Measurements from ENCODE around the gene TBC1D5.
A peak's percentile ranks its signal among the peaks of the same experiment; 100 is the strongest.

TBC1D5 gene

GRCh38 chr3:17266846-17267245 lies 475.6 kb downstream of the TBC1D5 start:
- DNase-seq: no peak

- no peak for DNase-seq
Observed at GRCh38 chr3:17261627-17262369, 480.6 kb downstream of the TBC1D5 start.

DNA sequence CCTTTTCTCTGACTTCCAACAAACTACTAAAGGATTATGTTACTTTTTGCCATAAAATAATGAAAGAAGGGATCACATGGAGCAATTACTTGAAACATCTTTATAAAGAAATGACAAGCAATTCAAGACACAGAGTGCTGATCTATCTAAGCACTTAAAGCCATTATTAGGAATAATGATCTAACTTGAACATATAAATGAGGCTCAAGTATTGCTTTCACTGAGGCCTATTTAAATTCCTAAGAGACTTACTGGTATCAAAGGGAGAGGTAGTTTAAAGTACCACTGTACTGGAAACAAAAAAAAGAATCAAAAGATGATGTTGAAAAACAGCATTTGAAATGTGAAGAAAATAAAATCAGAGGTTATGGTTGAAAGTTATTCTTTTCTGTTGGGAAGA lies 482.2 kb downstream of the TBC1D5 start:
- no peak for DNase-seq

GRCh38 chr3:17259685-17260084 lies 482.7 kb downstream of the TBC1D5 start:
- no peak for DNase-seq

GRCh38 chr3:17258823-17259436 lies 483.5 kb downstream of the TBC1D5 start:
- no peak for DNase-seq

GRCh38 chr3:17257269-17257668 lies 485.2 kb downstream of the TBC1D5 start:
- no peak for DNase-seq

DNA sequence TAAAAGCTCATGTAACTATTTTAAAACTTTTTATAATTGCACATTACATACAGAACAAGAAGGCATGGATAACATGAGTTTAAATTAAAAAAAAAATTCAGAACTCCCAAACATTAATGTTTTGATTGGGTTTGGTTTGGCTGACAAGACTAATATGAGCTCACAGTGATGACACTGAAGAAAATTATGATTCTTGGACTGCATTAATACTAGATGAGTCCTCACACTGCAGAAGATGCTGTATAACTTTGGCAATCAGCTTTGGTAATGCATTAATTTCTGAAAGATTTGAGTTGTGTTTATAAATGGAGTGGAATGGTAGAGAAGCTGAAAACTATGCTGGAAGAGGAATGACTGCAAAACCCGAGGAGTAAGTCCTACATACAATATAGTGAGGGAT lies 498.8 kb downstream of the TBC1D5 start:
- DNase-seq: no peak

GRCh38 chr3:17239417-17239816 lies 503.0 kb downstream of the TBC1D5 start:
- DNase-seq: no peak

DNA sequence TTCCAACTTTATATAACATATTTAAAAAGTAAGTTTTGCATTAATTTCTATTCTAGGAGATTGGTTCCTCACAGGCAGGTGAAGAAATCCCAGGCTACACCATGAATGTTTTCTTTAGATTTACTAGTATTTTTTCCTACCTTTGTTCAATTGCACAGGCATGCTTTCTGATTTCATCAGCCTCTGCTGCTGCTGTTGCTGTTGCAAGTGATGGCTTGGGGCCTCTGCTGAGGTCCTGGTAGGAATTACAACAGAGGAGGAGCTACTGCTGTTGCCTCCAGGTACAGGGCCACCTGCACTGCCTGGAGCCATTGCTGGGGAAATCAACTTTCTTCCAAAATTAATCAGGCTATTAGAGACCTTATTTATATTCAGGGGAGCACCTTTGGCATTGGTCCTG lies 504.4 kb downstream of the TBC1D5 start:
- DNase-seq: no peak

DNA sequence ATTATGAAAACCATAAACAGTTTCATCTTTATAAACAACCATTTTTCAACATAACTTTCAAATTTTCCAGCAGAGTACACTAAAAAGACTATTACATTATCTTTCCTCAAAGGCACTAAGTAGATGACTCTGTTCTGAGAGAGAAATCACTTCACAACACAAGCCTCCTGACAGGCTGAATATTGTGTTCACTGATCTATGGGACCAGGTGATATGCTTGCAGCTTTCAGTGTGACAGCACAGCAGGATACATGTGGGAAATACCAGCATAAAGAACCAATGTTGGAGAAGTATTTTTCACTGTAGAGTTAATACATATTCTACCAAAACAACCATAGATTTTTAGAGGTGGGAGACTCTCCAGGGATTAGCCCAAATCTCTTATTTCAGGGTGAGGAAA lies 507.1 kb downstream of the TBC1D5 start:
- DNase-seq: no peak

DNA sequence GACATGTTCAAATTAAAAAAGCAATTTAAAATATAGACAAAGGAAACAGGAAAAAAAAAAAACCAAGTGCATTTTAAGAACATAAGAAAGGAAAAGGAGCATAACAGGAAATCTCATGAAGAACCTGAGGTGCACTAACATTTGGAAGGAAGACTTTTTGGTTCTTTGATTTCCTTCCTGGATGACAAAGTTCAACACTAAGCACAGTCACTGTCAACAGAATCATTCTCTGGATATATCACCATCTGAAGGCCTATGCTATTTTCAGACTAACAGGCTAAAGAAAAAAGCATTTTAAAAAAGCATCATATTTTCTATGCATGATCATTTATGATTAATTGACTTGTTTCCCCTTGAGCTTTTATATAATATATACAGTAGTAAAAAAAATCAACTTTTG lies 508.0 kb downstream of the TBC1D5 start:
- no peak for DNase-seq

DNA sequence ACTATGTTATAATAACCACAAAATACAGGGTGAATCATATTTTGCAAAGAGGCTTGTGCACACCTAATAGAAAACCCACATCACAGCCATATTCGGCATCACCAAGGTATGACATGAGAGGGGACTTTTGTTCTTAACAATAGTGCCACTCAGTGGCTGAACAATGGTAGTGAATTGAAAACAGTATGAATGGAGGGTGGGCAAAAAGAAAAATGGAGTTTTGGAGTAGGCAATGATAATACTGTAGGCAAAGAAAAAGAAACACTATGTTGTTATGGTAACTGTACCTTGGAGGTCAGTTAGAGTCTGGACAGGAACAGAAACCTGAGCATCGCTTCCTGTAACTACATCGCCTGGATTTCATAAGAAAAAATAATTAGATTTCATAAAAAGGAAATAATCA lies 509.0 kb downstream of the TBC1D5 start:
- peak; percentile 36 for DNase-seq

- DNase-seq: no peak
Observed at GRCh38 chr3:17232442-17232841, 510.0 kb downstream of the TBC1D5 start.

DNA sequence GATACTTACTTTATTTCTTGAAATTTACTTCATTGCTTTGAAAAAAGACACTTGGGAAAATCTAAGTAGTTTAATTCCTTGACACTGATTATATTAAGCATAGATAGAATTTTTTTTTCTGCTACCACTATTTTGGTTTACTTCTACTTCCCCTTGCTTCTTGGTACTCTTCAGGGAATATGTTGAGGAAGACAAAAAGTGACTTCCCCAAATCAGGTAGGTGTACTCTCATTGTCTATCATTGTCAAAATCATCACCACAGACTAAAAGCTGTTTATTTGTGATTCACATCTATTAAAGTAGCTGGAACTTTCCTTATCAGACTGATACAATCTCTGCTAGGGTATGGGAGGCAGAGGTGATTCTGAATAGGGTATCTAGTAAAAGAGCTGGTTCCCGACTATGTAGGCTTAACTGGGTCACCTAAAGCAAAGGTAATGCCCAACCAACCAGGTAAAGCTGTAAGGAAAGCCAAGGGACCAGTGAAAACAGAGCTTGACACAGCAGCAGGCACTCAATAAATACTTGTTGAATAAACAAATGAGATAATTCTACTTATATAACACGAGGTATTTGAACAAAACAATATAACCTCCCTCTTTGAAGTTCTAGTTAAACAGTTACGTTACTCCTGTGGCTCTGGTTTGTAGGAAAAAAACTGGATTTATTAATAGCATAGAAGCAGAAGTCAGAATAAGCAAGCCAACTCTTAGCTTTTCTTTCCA lies 510.7 kb downstream of the TBC1D5 start:
- DNase-seq: peak; percentile 39

GRCh38 chr3:17227472-17227871 lies 515.0 kb downstream of the TBC1D5 start:
- no peak for DNase-seq

DNA sequence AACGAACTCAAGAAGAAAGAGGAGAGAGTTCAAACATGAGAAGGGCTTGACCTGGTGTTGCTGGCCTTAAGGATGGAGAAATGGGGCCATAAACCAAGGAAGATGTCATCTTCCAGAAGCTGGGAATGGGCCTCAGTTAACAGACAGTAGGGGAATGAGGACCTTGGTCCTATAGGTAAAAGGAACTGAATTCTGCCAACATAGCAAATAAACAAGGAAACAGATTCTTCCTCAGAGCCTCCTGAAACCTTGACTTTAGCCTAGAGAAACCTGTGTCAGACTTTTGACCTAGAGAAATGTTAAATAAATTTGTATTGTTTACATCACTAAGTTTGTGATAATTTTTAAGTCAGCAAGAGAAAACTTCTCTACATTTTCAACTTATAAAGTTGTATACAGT lies 520.9 kb downstream of the TBC1D5 start:
- DNase-seq: no peak

- DNase-seq: no peak
Observed at GRCh38 chr3:17219593-17219992, 522.8 kb downstream of the TBC1D5 start.

DNA sequence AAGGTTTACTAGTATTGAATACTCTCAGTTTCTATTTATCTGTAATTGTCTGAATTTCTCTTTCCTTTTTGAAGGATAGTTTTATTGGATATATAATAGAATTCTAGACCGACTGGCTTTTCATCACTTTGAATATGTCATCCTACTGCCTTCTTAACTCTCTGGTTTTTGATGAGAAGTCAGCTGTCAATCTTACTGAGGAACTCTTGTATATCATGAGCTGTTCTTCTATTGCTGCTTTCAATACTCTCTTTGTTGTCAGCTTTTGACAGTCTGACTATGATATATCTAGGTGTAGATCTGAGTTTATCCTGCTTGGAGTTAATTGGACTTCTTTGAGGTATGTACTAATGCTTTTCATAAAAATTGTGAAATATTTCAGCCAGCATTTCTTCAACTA lies 523.8 kb downstream of the TBC1D5 start:
- no peak for DNase-seq

DNA sequence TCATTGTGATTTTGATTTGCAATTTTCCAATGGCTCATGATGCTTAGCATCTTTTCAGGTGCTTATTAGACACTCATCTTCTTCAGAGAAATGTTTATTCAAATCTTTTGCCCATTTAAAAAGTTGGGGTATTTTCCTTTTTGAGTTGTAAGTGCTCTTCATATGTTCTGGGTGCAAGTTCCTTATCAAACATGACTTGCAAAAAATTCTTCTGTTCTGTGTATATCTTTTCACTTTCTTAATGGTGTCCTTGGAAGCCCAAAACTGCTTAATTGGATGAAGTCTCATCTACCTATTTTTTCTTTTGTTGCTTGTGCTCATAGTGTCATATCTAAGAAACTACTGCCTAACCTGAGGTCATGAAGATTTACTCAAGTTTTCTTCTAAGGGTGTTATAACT lies 524.8 kb downstream of the TBC1D5 start:
- no peak for DNase-seq

DNA sequence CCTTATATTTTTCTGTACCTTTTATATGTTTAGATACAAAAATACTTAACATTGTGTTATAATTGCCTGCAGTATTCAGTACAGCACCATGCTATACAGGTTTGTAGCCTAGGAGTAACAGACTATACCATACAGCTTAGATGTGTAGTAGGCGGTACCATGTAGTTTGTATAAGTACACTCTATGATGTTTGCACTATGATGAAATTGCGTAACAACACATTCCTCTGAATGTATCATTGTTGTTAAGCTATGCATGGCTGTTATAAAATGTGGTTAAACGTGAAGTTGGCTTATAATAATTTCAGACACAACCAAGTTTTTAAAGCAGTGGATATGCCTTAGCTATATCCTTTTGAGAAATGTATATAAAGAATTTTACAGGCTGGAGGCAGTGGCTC lies 529.3 kb downstream of the TBC1D5 start:
- DNase-seq: no peak

DNA sequence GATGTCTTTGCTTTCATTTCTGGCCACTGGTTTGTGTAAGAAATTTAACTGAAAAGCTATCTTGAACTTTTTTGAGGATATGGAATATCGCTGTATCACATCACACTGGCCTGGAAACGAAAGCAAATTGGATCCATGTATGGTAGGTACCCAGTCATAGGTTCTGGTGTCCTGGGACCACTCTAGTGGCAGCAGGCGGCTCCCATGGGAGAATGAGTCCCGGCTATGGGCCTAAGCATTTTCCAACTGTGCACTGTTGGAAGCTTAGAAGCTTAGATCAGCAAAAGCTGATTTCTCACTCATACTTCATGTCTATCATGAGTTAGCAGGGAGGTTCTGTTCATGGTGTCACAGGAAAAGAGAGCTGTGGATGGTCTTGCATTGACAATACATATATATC lies 534.5 kb downstream of the TBC1D5 start:
- no peak for DNase-seq

DNA sequence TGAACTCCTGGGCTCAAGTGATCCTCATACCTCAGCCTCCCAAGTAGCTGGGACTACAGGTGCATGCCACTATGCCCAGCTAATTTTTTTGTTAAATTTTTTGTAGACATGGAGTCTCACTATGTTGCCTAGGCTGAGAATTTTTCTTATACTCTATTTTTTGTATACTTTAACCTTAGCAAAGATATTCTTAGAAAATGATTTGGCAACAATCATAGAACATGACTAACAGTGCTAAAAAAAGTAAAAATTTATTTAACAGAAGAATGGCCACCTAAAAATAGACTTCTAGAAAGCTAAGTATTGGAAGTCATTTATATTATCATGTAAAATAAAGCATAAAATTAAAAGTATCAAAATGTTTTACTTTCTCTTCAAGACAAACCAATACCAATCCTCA lies 535.4 kb downstream of the TBC1D5 start:
- DNase-seq: no peak

DNA sequence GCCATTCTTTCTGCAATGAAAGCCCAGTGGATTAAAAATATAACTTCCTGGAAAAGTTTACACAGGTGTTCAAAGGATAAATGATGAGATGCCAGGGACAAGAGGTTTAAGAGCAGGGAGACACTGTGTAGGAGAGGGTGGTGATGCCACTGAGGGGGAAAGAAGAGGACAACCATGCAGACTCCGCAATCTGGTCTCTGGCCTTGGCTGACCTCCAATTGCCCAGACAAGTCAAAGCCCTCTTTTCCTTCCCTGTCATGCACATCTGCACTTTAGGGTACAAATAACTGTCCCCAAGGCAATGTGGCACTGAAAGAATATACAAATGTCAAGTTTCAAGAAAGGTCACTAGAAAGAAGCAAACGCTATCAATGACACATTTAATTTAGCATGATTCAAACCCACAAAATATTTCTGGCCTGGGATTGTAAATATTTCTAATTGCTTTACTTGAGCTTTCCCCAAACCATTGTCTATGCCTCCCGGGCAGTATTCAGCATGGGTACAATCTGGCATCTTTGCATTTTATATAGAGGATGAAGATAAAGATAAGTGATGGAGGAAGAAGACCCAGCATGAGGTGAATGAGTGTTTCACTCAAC lies 538.3 kb downstream of the TBC1D5 start:
- no peak for DNase-seq

DNA sequence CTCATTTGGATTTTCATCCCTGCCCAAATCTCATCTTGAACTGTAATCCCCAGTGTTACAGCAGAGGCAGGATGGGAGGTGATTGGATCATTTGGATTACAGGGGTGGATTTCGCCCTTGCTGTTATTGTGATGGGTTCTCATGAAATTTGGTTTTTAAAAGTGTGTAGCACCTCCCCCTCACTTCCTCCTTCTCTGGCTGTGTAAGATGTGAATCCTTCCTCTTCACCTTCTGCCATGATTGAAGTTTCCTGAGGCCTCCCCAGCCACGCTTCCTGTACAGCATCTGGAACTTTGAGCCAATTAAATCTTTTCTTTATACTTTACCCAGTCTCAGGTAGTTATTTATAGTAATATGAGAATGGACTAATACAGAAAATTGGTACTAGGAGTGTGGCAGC lies 540.9 kb downstream of the TBC1D5 start:
- DNase-seq: no peak
